Measurements from ENCODE around the gene LDHB.
"Not testable (repeated sequence)": the region's sequence is repeated elsewhere in the genome, so short reads cannot be mapped to it uniquely, and the experiment has no call there.

DNA sequence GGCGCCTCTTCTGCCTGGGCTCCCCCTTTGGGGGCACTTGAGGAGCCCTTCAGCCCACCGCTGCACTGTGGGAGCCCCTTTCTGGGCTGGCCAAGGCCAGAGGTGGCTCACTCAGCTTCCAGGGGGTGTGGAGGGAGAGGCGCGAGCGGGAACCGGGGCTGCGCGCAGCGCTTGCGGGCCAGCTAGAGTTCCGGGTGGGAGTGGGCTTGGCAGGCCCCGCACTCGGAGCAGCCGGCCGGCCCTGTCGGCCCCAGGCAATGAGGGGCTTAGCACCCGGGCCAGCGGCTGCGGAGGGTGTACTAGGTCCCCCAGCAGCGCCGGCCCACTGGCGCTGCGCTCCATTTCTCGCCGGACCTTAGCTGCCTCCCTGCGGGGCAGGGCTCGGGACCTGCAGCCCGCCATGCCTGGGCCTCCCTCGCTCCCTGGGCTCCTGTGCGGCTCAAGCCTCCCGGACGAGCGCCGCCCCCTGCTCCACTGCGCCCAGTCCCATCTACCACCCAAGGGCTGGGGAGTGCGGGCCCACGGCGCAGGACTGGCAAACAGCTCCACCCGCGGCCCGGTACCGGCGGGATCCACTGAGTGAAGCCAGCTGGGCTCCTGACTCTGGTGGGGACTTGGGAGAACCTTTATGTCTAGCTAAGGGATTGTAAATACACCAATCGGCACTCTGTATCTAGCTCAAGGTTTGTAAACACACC, 3.9 kb upstream of the LDHB start:
- not testable (repeated sequence) for TF ChIP-seq RAD21 (CRISPR knock-in tag; conservative IDR thresholded peaks at IDR 0.05 in 1 of 2, IDR thresholded peaks at IDR 0.05 in 1 of 2); FOXJ3 (CRISPR knock-in tag; IDR thresholded peaks at IDR 0.05); MYC (IDR thresholded peaks at IDR 0.05; ENCODE audit: low read depth, low read length); MYC (CRISPR knock-in tag; IDR thresholded peaks at IDR 0.05; ENCODE audit: borderline replicate concordance, low read depth); ZFX (CRISPR knock-in tag; IDR thresholded peaks at IDR 0.05)
- TF ChIP-seq, protein P1, sequence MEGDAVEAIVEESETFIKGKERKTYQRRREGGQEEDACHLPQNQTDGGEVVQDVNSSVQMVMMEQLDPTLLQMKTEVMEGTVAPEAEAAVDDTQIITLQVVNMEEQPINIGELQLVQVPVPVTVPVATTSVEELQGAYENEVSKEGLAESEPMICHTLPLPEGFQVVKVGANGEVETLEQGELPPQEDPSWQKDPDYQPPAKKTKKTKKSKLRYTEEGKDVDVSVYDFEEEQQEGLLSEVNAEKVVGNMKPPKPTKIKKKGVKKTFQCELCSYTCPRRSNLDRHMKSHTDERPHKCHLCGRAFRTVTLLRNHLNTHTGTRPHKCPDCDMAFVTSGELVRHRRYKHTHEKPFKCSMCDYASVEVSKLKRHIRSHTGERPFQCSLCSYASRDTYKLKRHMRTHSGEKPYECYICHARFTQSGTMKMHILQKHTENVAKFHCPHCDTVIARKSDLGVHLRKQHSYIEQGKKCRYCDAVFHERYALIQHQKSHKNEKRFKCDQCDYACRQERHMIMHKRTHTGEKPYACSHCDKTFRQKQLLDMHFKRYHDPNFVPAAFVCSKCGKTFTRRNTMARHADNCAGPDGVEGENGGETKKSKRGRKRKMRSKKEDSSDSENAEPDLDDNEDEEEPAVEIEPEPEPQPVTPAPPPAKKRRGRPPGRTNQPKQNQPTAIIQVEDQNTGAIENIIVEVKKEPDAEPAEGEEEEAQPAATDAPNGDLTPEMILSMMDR (IDR thresholded peaks at IDR 0.05 in 2 of 3, conservative IDR thresholded peaks at IDR 0.05 in 1 of 3; ENCODE audit: insufficient read depth in 2 of 3, low read depth in 1 of 3, low read length in 3 of 3) = not testable (repeated sequence)

All from K562 (cell line).